Measurements from ENCODE around the gene LRRK1. TPM values are rescaled to one million over a fixed set of nuclear protein-coding genes. Genes with fewer than 3 reads are reported as not detected.
A peak's percentile ranks its signal among the peaks of the same experiment; 100 is the strongest.

The LRRK1 gene
- polyA plus RNA-seq, 2 of the 4 experiments (the other 2 are of a cell fraction): 12.2 to 17.7 TPM

- FAIRE-seq: no peak
Observed at GRCh38 chr15:100985401-100985800, 66.2 kb downstream of the LRRK1 start.

GRCh38 chr15:100986158-100986896 lies 67.2 kb downstream of the LRRK1 start:
- CTCF ChIA-PET: interaction anchor here (0.8 to 8.3 kb wide), 10 partner anchors 9 to 68 kb away, joined by 3 to 76 read pairs (median 4); partner anchors contain the start of gene LRRK1
- ATAC-seq: peak; percentile 54 to 82; a peak in 4 of 6 replicates
- peak overlapping the region; percentile 59 for H3K4me2 ChIP-seq

More at GRCh38 chr15:100985401-100985800, 66.2 kb downstream of the LRRK1 start:
- ChIA-PET POLR2A (interaction anchor here (1.2 to 1.7 kb wide), 2 partner anchors 27 to 68 kb away, joined by 3 to 4 read pairs; no protein-coding TSS in a partner anchor), CTCF (interaction anchor here (0.8 to 8.3 kb wide), 11 partner anchors 10 to 75 kb away, joined by 3 to 76 read pairs (median 4); partner anchors contain the start of gene LRRK1)
- H3K27ac ChIP-seq: peak overlapping the region; percentile 17 to 32; a peak in 3 of 6 replicates
- H3K4me2 ChIP-seq: peak overlapping the region; percentile 59
- TF ChIP-seq ZNF302 (CRISPR knock-in tag; IDR thresholded peaks at IDR 0.05): no peak
- TF ChIP-seq EHMT2 (IDR thresholded peaks at IDR 0.05; ENCODE audit: low read depth): no peak
- TF ChIP-seq NR3C1 (IDR thresholded peaks at IDR 0.05): no peak
- no peak for TF ChIP-seq E2F6 (IDR thresholded peaks at IDR 0.05; ENCODE audit: borderline replicate concordance, low read depth)
- no peak for TF ChIP-seq TP53 (CRISPR knock-in tag; IDR thresholded peaks at IDR 0.05)
- no peak for TF ChIP-seq GATA3 (IDR thresholded peaks at IDR 0.05; ENCODE audit: borderline replicate concordance)
- no peak for TF ChIP-seq SMC3 (IDR thresholded peaks at IDR 0.05)
- TF ChIP-seq ZSCAN20 (CRISPR knock-in tag; IDR thresholded peaks at IDR 0.05): no peak
- no peak for TF ChIP-seq BHLHE40 (IDR thresholded peaks at IDR 0.05; ENCODE audit: low read depth, low read length)
- no peak for TF ChIP-seq CBX2 (IDR thresholded peaks at IDR 0.05; ENCODE audit: borderline replicate concordance, low read depth)
- TF ChIP-seq HDAC2 (IDR thresholded peaks at IDR 0.05): no peak
- TF ChIP-seq TFCP2L1 (CRISPR knock-in tag; IDR thresholded peaks at IDR 0.05): no peak
- no peak for TF ChIP-seq RFX5 (IDR thresholded peaks at IDR 0.05)
- no peak for TF ChIP-seq POLR2A (IDR thresholded peaks at IDR 0.05; ENCODE audit: low read length)
- no peak for TF ChIP-seq RAD21 (conservative IDR thresholded peaks at IDR 0.05 in 1 of 2, IDR thresholded peaks at IDR 0.05 in 1 of 2)
- TF ChIP-seq PBX3 (IDR thresholded peaks at IDR 0.05): no peak
- TF ChIP-seq NFE2L2 (conservative IDR thresholded peaks at IDR 0.05; ENCODE audit: low read length): no peak
- DNase-seq (ENCODE audit: low read depth in 1 of 2, low spot score in 1 of 2) (no peak), ATAC-seq (no peak)
- 0 out of 3 replicates have a peak, but pooled peaks cover under 1% of the 10 kb centered on the region for H3K9me3 ChIP-seq
- no peak overlapping the region for H3K4me3 ChIP-seq
- 92% methylated on average over 4 of the region's 4 CpGs for WGBS (ENCODE audit: missing lambda C conversion rate)
- peaks cover 23% of the 10 kb centered on the region for H3K4me1 ChIP-seq

GRCh38 chr15:100987143-100987542 lies 68.0 kb downstream of the LRRK1 start:
- H3K4me3 ChIP-seq: no peak overlapping the region
- peaks cover 23% of the 10 kb centered on the region for H3K4me1 ChIP-seq
- peak overlapping the region; percentile 32 to 74; a peak in 5 of 6 replicates for H3K27ac ChIP-seq
- WGBS (ENCODE audit: missing lambda C conversion rate): 58% methylated on average over 4 of the region's 4 CpGs
- CTCF ChIA-PET: interaction anchor here (1.6 to 8.3 kb wide), 4 partner anchors 21 to 69 kb away, joined by 5 to 76 read pairs (median 30); partner anchors contain the start of gene LRRK1
- ATAC-seq (peak; percentile 52 to 61; a peak in 4 of 6 replicates), DNase-seq (ENCODE audit: low read depth in 1 of 2, low spot score in 1 of 2) (peak in 1 of 2 experiments; percentile 21), FAIRE-seq (no peak)
- POLR2A ChIA-PET: interaction anchor here (1.7 kb wide), 1 partner anchor 70 kb away, joined by 4 read pairs; no protein-coding TSS in a partner anchor
- H3K4me2 ChIP-seq: peak overlapping the region; percentile 59
- no peaks in the 10 kb centered on the region for H3K9me3 ChIP-seq
- TF ChIP-seq RARB (CRISPR knock-in tag; IDR thresholded peaks at IDR 0.05): no peak
- TF ChIP-seq SREBF2 (IDR thresholded peaks at IDR 0.05): no peak
- no peak for TF ChIP-seq JUNB (IDR thresholded peaks at IDR 0.05)
- TF ChIP-seq E2F6 (IDR thresholded peaks at IDR 0.05; ENCODE audit: borderline replicate concordance, low read depth): no peak
- TF ChIP-seq FOSL2 (IDR thresholded peaks at IDR 0.05): no peak
- no peak for TF ChIP-seq FOSL2 (CRISPR knock-in tag; IDR thresholded peaks at IDR 0.05)
- TF ChIP-seq NPAS2 (CRISPR knock-in tag; IDR thresholded peaks at IDR 0.05; ENCODE audit: borderline replicate concordance): no peak
- no peak for TF ChIP-seq FOXS1 (CRISPR knock-in tag; IDR thresholded peaks at IDR 0.05)
- TF ChIP-seq MAX (IDR thresholded peaks at IDR 0.05): no peak
- TF ChIP-seq POLR2A (IDR thresholded peaks at IDR 0.05; ENCODE audit: low read length): no peak
- TF ChIP-seq HOXB13 (CRISPR knock-in tag; IDR thresholded peaks at IDR 0.05; ENCODE audit: low read depth): no peak
- no peak for TF ChIP-seq KDM5A (IDR thresholded peaks at IDR 0.05)
- TF ChIP-seq EP300 (IDR thresholded peaks at IDR 0.05): no peak
- no peak for TF ChIP-seq HOXA7 (CRISPR knock-in tag; IDR thresholded peaks at IDR 0.05)
- TF ChIP-seq NR3C1 (IDR thresholded peaks at IDR 0.05): no peak
- no peak for TF ChIP-seq PHF8 (IDR thresholded peaks at IDR 0.05; ENCODE audit: borderline replicate concordance, low read depth)

More at GRCh38 chr15:100986158-100986896, 67.2 kb downstream of the LRRK1 start:
- DNase-seq (ENCODE audit: low read depth in 1 of 2, low spot score in 1 of 2) (peak in 1 of 2 experiments; percentile 23), FAIRE-seq (peak; percentile 82)
- Histone ChIP-seq H3K9me3 (no peaks in the 10 kb centered on the region), H3K4me3 (no peak overlapping the region), H3K27ac (peak overlapping the region; percentile 32 to 74; a peak in 5 of 6 replicates), H3K4me1 (peaks cover 23% of the 10 kb centered on the region)
- POLR2A ChIA-PET: interaction anchor here (1.2 to 1.7 kb wide), 2 partner anchors 27 to 69 kb away, joined by 3 to 4 read pairs; no protein-coding TSS in a partner anchor
- 30% methylated on average over 6 of the region's 6 CpGs for WGBS (ENCODE audit: missing lambda C conversion rate)
- TF ChIP-seq NFE2L2 (conservative IDR thresholded peaks at IDR 0.05; ENCODE audit: low read length) (no peak), MAX (IDR thresholded peaks at IDR 0.05) (peak; percentile 16; the same call in 1 of the 2 replicates), BHLHE40 (IDR thresholded peaks at IDR 0.05; ENCODE audit: low read depth, low read length) (no peak)

Measured in A549 (cell line).